HG03342 (cell line): Measurements from ENCODE around the gene SLU7.

ENCODE experiments used
- ATAC-seq: cut with Tn5 transposase; IDR thresholded peaks from one replicate; pipeline ENCODE4 v1.9.1; 2021; ENCODE audit warnings: mild to moderate bottlenecking, moderate library complexity; ENCODE audit not compliant: unreplicated experiment

Gene SLU7

DNA sequence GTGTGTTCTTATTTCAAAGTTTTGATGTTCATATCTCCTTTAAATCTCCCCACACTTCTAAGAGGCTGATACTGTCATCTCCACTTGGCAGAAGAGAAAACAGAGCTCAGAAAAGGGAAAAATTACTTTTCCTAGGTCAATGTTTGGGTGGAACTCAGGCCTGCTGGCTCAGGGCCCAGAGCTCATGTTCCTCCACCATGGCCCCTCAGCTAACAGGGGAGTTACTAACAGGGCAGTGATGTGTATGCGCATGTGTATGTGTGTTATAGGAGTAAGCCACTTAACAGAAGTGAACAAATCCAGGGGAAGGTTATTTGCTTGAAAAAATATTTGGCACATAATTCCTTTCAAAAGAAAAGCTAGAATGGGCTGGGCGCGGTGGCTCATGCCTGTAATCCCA is 51.0 kb downstream of the SLU7 start:
- no peak for ATAC-seq

DNA sequence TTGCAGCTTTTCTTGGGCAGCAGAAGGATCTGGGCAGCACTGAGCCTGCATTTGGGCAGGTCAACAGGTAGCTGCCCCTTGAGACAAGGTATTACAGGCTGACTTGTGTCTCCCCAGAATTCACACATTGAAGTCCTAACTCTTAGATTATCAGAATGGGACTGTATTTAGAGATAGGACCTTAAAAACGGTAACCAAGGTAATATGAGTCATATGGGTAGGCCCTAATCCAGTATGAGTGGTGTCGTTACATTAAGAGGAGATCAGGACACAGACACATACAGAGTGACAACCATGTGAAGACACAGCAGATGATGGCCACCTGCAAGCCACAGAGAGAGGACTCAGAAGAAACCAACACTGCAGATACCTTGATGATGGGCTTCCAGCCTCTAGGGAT is 51.6 kb downstream of the SLU7 start:
- ATAC-seq: no peak

DNA sequence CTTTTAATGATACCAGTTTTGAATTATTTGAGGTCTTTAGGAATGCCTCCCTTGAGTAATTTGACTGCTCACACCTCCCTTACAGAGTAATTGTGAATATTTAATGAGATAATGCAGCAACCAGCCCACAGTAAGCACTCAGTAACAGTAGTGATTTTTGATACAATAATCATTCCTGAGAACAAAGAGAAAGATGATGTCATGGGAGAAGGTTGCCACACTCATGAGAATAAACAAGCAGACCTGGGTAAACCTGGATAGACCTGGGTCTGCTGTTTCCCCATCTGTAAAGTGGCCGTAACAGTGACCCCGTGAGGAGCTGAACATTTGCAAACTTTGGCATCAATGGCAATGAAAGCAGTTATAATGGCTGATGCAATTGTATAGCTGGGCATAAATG is 52.7 kb downstream of the SLU7 start:
- no peak for ATAC-seq

DNA sequence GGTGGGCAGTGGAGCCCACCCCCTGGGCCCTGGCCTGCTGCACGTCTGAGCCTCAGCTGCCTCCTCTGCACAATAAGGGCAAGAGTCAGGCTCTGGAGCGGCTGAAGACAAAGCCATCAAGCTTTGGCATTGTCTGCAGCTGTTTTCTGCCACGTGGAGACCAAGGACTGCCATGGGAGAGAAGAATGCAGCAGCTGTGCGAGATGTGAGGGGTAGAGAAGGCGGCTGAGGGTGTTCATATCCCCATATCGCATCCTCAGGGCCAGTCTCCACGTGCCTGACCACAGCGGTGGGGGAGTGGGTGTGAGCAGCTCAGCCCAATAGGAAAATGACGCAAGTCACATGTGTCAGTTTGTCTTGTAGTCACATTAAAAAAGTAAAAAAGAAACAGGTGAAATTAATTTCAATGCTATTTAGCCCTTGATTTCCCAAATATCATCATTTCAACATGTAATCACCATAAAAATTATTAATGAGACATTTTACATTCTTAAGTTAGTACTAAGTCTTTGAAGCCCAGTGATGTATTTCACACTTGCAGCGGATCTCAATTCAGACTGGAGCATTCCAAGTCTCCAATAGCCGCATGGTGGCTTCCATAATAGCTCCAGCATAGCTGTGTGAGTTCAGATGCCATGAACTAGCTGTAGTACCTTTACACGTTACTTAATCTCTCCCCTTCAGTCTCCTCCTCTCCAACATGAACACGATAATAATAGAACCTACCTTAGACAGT is 55.1 kb downstream of the SLU7 start:
- ATAC-seq: no peak

DNA sequence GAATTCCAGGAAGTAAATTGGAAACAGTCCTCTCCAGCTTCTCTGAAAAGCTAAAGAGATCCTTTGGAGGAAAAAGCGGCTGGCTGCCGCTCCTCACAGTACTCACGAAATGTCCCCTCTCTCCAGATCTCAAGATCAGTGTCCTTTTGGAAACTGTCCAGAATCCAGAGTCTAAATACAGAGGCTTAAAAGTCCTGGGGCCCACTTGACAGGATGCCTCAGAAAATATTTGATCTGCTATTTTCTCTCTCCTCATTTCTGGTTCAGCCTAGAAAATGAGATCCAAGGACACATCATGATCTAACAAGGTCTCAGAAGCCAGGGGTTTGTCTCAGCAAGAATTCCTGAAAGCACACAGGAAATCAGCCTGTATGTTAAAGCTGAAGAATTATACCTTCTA is 55.7 kb downstream of the SLU7 start:
- ATAC-seq: no peak

DNA sequence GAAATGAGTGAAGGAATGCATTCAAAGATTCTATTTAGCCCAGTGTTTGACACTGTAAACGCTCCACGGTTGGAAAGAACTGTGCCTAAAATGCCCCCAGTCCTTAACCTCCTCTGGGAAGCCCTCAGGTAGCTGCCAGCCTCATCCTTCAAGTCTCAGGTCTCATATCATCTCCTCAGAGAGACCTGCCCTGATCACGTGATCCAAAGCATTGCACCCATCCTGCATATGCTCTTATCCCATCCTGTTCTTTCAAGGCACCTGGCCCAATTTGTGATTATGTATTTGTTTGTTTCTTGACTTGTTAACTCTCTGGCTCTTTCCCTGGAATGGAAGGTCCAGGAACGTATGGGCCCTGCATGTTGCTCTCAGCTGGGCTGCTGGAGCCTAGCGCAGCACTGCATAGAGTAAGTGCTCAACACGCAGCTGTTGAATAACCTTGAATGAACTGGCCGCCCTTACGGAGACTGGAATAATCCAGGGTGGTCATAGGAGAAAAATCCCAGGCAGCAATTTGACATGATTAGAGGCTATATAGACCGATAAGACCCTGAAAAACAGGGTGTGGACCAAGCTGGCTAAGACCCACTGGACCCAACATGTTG is 57.2 kb downstream of the SLU7 start:
- ATAC-seq: no peak

DNA sequence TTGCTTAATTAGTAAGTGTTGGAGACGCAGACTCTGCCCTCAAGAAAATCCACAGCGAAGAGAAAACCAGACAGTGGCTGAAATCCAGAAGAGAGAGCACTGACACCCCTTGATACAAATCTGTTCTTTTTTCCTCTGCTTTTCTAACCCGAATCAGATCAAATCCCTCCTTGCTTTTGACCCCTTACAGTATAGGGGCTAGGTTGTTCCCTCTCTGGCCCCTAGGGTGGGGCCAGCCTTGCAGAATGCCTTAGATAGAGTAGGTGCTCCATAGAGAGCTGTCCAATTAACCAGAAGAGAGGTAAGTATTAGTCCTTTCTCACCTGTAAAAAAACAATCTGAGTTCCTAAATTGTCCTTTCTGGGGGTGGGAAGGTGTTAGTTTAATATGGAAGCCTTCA is 58.6 kb downstream of the SLU7 start:
- ATAC-seq: no peak

DNA sequence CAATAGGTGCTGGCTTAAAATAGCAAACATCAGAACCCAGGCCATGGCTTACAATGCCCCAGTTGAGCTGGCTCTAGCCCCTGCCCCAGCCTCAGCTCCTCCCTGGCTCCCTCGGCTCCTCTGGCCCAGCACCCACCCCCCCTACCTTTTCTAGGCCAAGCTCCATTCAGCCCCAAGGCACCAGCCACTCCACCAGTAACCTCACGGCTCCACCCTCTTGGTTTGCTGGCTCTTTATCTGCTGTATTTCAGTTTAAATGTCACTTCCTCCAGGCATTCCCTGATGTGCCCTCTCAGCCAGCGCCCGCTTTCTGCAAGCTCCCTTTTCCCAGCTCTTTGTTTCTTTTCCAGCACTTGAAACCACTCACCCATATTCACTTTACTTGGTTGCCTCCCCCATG is 59.1 kb downstream of the SLU7 start:
- no peak for ATAC-seq

DNA sequence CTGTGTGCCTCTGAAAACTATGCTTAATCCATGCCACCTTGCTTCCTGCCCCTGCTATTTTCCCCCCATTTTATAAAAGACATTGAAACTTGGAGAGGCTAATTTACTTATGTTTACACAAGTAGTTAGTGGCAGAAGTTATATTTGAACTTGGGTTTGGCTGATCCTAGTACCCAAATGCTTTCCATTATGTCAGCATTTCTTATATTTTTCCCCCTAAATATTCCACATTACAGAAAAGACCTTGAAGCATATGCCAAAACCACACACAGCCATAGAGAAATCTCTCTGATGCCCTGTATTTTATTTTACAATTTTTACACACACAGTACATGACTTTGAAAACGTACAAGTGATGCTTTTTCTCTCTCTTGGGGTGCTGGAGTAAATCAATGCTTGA is 59.6 kb downstream of the SLU7 start:
- no peak for ATAC-seq

DNA sequence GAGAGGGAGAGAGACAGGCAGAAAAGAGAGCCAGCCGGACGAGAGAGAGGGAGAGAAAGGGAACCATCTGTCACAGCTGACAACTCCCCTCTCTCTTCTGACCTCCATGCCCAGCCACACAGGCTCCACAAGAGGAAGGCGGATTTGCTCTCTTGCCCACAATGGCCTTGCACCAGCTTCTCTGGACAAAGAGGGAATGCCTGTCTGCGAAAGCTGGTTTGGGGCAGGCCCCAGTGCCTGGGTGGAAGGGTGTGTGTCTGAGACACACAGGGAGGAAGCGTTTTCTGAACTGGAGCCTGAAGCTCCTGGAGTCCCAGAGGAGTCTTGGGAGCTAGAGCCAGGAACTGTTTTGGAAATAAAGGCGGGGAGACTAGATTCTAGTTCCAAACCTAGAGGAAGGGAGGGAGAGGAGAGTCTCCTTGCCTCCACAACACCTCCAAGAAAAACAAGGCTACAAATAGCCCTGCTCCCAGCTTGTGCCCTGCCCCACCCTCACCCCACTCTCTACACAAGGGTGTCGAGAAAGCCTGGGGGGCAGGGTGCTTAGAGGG is 60.9 kb downstream of the SLU7 start:
- ATAC-seq: no peak

DNA sequence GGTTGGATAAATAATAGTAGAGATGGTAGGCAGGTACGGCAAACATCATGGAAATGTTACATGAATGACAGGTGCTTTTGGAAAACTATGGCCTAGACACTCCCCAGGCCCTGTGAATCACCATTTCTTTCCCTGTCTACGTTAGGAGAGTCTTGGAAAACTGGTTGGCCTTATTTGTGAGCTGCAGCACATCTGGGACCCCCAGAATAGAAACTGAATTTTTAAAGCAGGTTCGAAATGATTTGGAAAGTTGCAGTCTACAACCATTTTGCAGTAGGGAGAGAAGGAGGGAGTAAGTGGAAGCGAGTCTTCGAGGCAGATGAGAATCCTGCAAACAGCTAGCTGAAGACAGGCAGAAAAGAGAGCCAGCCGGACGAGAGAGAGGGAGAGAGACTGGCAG is 61.5 kb downstream of the SLU7 start:
- no peak for ATAC-seq

DNA sequence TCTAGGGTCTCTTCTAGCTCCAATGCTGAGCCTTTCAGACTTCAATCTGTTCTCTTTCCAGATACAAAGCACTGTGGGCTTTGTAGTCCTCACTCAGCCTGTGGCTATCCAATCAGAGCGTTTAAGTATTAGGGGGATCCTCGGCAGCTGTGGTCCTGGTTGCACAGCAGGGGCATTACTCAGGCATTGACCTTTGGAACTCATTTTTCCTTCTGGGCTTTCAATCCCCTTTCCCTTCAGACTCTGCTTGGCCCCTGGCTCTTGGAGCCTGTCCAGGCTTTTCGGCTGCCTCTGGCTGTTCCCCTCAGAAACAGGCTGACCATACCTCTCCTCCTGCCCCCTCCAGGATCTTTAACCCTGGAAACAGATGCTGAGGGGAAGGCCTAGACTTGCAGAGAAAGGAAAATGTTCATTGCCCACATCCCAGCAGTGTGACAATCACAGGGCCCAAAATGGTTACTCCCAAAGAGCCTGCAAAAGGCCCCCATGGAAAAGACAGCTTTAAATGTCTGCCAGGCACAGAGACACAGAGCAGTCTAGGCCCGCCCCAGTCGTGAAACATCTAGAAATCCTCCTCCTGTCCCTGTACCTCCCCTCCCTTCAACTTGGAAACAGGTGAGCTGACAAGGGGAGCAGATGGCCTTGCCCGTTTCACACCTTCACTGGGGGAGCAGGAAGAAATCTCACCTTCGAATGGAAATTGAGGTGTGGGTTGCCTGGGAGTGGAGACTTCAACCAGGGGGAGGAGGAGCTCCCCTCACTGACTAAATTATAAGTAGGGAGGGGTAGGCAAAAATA is 62.1 kb downstream of the SLU7 start:
- no peak for ATAC-seq

DNA sequence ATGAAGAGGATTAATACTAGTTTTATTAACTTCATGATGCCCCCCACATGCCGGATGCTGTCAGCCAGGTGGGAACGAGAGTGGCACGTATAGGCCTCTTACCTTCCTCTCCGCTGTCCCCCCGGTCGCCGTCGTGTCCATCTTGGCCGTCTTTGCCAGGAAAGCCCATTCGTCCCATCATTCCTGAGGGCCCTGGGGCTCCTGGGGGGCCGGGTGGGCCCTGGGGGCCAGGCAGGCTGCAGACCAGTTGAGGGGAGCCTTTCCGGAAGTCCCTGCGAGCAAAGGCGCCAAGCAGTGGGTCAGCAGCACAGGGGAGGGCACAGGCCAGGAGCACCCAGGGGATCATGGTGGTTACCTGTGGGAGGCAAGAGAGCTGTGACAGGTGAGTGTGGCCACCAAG is 64.2 kb downstream of the SLU7 start:
- ATAC-seq: no peak

DNA sequence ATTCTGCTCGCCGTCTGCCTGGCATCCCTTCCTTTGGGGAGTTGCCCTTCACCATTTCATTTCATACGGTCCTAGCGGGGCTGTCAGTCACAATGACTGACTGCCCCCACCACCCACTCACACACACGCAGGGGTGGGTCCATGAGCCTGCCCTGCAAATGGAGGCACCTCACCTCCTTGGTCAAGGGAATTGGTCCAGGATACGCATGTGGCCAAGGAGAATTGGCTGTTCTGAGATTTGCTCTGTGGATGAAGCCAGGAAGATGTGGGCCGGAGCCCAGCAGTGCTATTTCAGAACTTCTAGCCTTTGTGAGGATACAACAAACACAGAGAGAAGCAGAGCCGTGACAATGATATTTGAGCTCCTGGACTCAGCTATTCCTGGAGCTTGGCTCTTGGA is 65.5 kb downstream of the SLU7 start:
- ATAC-seq: no peak

DNA sequence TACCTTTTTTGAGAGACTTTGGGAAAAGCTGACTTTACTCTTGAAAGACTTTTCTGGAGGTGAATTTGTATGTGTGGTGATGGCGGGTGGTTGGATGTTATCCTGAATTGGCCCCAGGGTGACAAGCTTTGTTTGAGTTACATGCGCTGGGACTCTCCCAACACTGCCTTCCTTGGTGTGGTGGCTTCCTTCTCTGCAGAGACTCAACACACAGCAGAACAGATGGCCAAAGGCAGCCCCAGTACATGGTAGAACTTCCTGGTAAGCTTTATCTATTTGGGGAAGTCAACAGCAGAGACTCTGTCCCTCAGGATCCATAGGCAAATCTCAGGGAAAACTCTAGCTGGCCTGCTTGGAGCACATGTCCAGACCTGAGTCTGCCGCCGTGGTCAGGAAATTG is 66.6 kb downstream of the SLU7 start:
- ATAC-seq: no peak
